GM12878 (cell line): ENCODE measurements around the gene SLC24A3. TPM values are rescaled to one million over a fixed set of nuclear protein-coding genes. Genes with fewer than 3 reads are reported as not detected.

Experiments used
- ATAC-seq: fragments of 200-7000 bp; cut with Tn5 transposase; 3 replicates; pipeline ENCODE4 v1.9.1; 2020; ENCODE audit warnings: mild to moderate bottlenecking, moderate library complexity
- BruUV-seq: library from RNA; stranded (reverse); fragments of 400-500 nt; replicated peaks from 2 replicates; lab custom pipeline; 2021; lab: Mats Ljungman, UMichigan
- CTCF ChIA-PET: fragments of 300-600 bp; sonication (Branson Sonifier 250); formaldehyde crosslinking; extraction: SDS; loops from one replicate; lab custom pipeline; 2021; ENCODE audit warnings: inconsistent platforms; lab: Yijun Ruan, JAX
- POLR2A ChIA-PET: fragments of 350-600 bp; formaldehyde crosslinking; extraction: SDS; loops from one replicate; lab custom pipeline; 2021; ENCODE audit warnings: inconsistent platforms; lab: Charles Lee
- RAD21 ChIA-PET: fragments of 300-600 bp; sonication (Branson Sonifier 250); formaldehyde crosslinking; loops from one replicate; lab custom pipeline; 2023; ENCODE audit warnings: antibody characterized with exemption; ENCODE audit not compliant: unreplicated experiment; lab: Charles Lee
- SMC1A ChIA-PET: fragments of 300-600 bp; sonication (Branson Sonifier 250); formaldehyde crosslinking; loops from one replicate; lab custom pipeline; 2023; ENCODE audit not compliant: unreplicated experiment, uncharacterized antibody; lab: Charles Lee
- DNase-seq: peaks from one replicate; pipeline ENCODE4 v3.0.0-alpha.2; 2011; ENCODE audit warnings: low read depth, low spot score
- FAIRE-seq: peaks from 3 replicates; lab custom pipeline; 2011; peaks lifted over from hg19 to GRCh38; lab: Jason Lieb, UNC
- H2AFZ ChIP-seq: 2 replicates; pipeline ENCODE4 v1.6.0; 2011; ENCODE audit warnings: low read depth, low read length, control low read depth; ENCODE audit not compliant: control insufficient read depth
- H3K27ac ChIP-seq: 2 replicates; pipeline ENCODE4 v1.5.1; 2011; ENCODE audit warnings: control low read depth; ENCODE audit not compliant: control insufficient read depth, insufficient read depth
- H3K27me3 ChIP-seq, 2 experiments: replicated peaks in 1 of 2; 2 replicates each; pipeline versions ENCODE4 v1.6.0 to v1.6.1; 2011; ENCODE audit warnings: low read length in 1 of 2; ENCODE audit not compliant: control insufficient read depth in 2 of 2, insufficient read depth in 2 of 2
- H3K36me3 ChIP-seq, 2 experiments: 2 replicates each; pipeline ENCODE4 v1.5.1; 2011; ENCODE audit warnings: low read length in 1 of 2; ENCODE audit not compliant: control insufficient read depth in 2 of 2, insufficient read depth in 2 of 2
- H3K4me1 ChIP-seq: 2 replicates; pipeline ENCODE4 v1.6.1; 2011; ENCODE audit warnings: mild to moderate bottlenecking, low read length, moderate library complexity, mixed read lengths; ENCODE audit not compliant: control insufficient read depth, insufficient read depth
- H3K4me2 ChIP-seq: 2 replicates; pipeline ENCODE4 v1.6.0; 2011; ENCODE audit warnings: control low read depth; ENCODE audit not compliant: control insufficient read depth, insufficient read depth
- H3K4me3 ChIP-seq: fragments of 200-600 bp; sonication (generic); 2 replicates; pipeline ENCODE4 v1.5.1; 2016
- H3K79me2 ChIP-seq: 2 replicates; pipeline ENCODE4 v1.6.0; 2011; ENCODE audit warnings: low read length; ENCODE audit not compliant: control insufficient read depth, insufficient read depth
- H3K9ac ChIP-seq: 2 replicates; pipeline ENCODE4 v1.8.0; 2011; ENCODE audit warnings: low read length, control low read depth, mixed read lengths; ENCODE audit not compliant: control insufficient read depth, insufficient read depth
- H3K9me3 ChIP-seq: replicated peaks from 3 replicates; pipeline ENCODE4 v1.5.1; 2011; ENCODE audit warnings: mild to moderate bottlenecking, low read length; ENCODE audit not compliant: control insufficient read depth, insufficient read depth
- H4K20me1 ChIP-seq: 2 replicates; pipeline ENCODE4 v1.6.0; 2011; ENCODE audit not compliant: control insufficient read depth, insufficient read depth
- ATF3 ChIP-seq: IDR thresholded peaks from 2 replicates; pipeline ENCODE4 v1.6.1; 2011; ENCODE audit warnings: low read depth, mild to moderate bottlenecking, low read length, moderate library complexity, borderline replicate concordance; ENCODE audit errors: extremely low read depth
- ATF7 ChIP-seq: fragments of 450-650 bp; IDR thresholded peaks from 2 replicates; pipeline ENCODE4 v1.6.1; 2016; ENCODE audit warnings: low read depth, mild to moderate bottlenecking
- CREB1 ChIP-seq: IDR thresholded peaks from 2 replicates; pipeline ENCODE4 v1.6.1; 2012; ENCODE audit warnings: low read depth, mild to moderate bottlenecking, inconsistent platforms
- EED ChIP-seq: sonication (generic); IDR thresholded peaks from 2 replicates; pipeline ENCODE4 v1.6.1; 2016; ENCODE audit warnings: antibody characterized with exemption, low read depth
- GATAD2B ChIP-seq: fragments of 450-650 bp; conservative IDR thresholded peaks from 2 replicates; pipeline ENCODE4 v1.6.1; 2017; ENCODE audit warnings: low read depth, mild to moderate bottlenecking, moderate library complexity
- KAT2A ChIP-seq: conservative IDR thresholded peaks from 2 replicates; pipeline ENCODE4 v1.6.1; 2011; ENCODE audit warnings: low read depth, low read length; ENCODE audit not compliant: control insufficient read depth
- MTA3 ChIP-seq: IDR thresholded peaks from 2 replicates; pipeline ENCODE4 v1.6.1; 2012; ENCODE audit warnings: low read length, inconsistent platforms, borderline replicate concordance
- NRF1 ChIP-seq: conservative IDR thresholded peaks from 2 replicates; pipeline ENCODE4 v1.6.1; 2011; ENCODE audit warnings: mild to moderate bottlenecking, low read depth, low read length, improper control_type of control experiment
- PKNOX1 ChIP-seq: fragments of 450-650 bp; IDR thresholded peaks from 2 replicates; pipeline ENCODE4 v1.6.1; 2016; ENCODE audit warnings: mild to moderate bottlenecking
- POLR2AphosphoS5 ChIP-seq: IDR thresholded peaks from 2 replicates; pipeline ENCODE4 v1.6.1; 2011; ENCODE audit warnings: mild to moderate bottlenecking, low read length, inconsistent platforms
- POU2F2 ChIP-seq: IDR thresholded peaks from 3 replicates; pipeline ENCODE4 v1.6.1; 2011; ENCODE audit warnings: low read depth, mild to moderate bottlenecking, low read length, borderline replicate concordance
- SPI1 ChIP-seq: IDR thresholded peaks from 2 replicates; pipeline ENCODE4 v1.6.1; 2011; ENCODE audit warnings: low read depth, mild to moderate bottlenecking, low read length, moderate library complexity, borderline replicate concordance; ENCODE audit not compliant: insufficient read depth
- ZBED1 ChIP-seq: IDR thresholded peaks from 2 replicates; pipeline ENCODE4 v1.6.1; 2016; ENCODE audit warnings: borderline replicate concordance
- ZNF274 ChIP-seq: IDR thresholded peaks from one replicate; pipeline ENCODE4 v1.8.0; 2011; ENCODE audit not compliant: insufficient read length, insufficient read depth
- ZNF687 ChIP-seq: fragments of 450-650 bp; IDR thresholded peaks from 2 replicates; pipeline ENCODE4 v1.6.1; 2017; ENCODE audit warnings: mild to moderate bottlenecking, moderate library complexity
- WGBS: methylation state at CpG from one replicate; pipeline ENCODE4 v1.1.6; 2016; ENCODE audit warnings: low lambda C conversion rate; ENCODE audit not compliant: insufficient replicate concordance, insufficient coverage; ENCODE audit errors: missing lambda C conversion rate; 5-methylcytosine and 5-hydroxymethylcytosine counted together
- in situ Hi-C: fragments of 300-500 bp; cut with MboI; formaldehyde crosslinking; loops from 9 replicates; pipeline ENCODE4 v1.14.3; 2018; ENCODE audit warnings: mixed read lengths
- intact Hi-C: fragments of 100-400 bp; cut with micrococcal nuclease; formaldehyde crosslinking; loops from one replicate; pipeline ENCODE4 v1.14.2; 2022; ENCODE audit not compliant: unreplicated experiment
- polyA plus RNA-seq, 11 experiments: library from polyadenylated mRNA; depleted of rRNA in 4 of 11; unstranded in 6 of 11; stranded (reverse) in 5 of 11; fragments of >200 nt; fragmentation: Nextera tagmentation in 4 of 11; fragmentation: Illumina TruSeq in 1 of 11; extraction: Ambion mirVana in 4 of 11; extraction: Trizol in 1 of 11; gene quantifications; 1 replicate in 1 of 11; 2 replicates in 10 of 11; pipeline versions ENCODE4 v1.2.1 to v1.2.3, GENCODE V29; 2011 to 2016; ENCODE audit warnings: inconsistent platforms in 2 of 11, missing spikeins in 2 of 11, low read depth in 1 of 11
- total RNA-seq, 4 experiments: library from RNA; depleted of rRNA in 3 of 4; stranded (reverse); fragments of >200 nt in 3 of 4; fragmentation: Illumina TruSeq in 1 of 4; extraction: Trizol in 1 of 4; gene quantifications; 2 replicates each; pipeline versions ENCODE4 v1.2.1 to v1.2.3, GENCODE V29; 2013 to 2021

SLC24A3 gene
- total and polyA plus RNA-seq, 10 of the 15 experiments (the other 5 are each of a cell fraction or from before 2014, with no cell fraction given) = 0.04 TPM; not detected in 9

GRCh38 chr20:19207541-19207940, 4.9 kb upstream of the SLC24A3 start:
- H3K4me2 ChIP-seq = no peak overlapping the region
- H3K36me3 ChIP-seq = no peaks in the 10 kb centered on the region
- ChIA-PET SMC1A (interaction anchor here (1.0 to 4.2 kb wide), 8 partner anchors 10 to 453 kb away, joined by 3 to 35 read pairs (median 4); no protein-coding TSS in a partner anchor), RAD21 (interaction anchor here (1.0 to 3.0 kb wide), 3 partner anchors 377 to 575 kb away, joined by 3 to 21 read pairs (median 6); no protein-coding TSS in a partner anchor), CTCF (interaction anchor here (1.0 to 5.4 kb wide), 10 partner anchors 9 to 575 kb away, joined by 3 to 73 read pairs (median 10); no protein-coding TSS in a partner anchor)
- no peaks in the 10 kb centered on the region for H3K9me3 ChIP-seq
- no peak for FAIRE-seq
- ATAC-seq = no peak
- H3K9ac ChIP-seq = no peak overlapping the region
- no peaks in the 10 kb centered on the region for H3K79me2 ChIP-seq
- H4K20me1 ChIP-seq = no peaks in the 10 kb centered on the region
- H3K4me3 ChIP-seq = no peak overlapping the region
- H3K4me1 ChIP-seq = no peaks in the 10 kb centered on the region
- TF ChIP-seq ZBED1 (no peak), ATF3 (no peak), PKNOX1 (no peak), POLR2AphosphoS5 (no peak), ZNF687 (no peak), EED (no peak), ATF7 (no peak), POU2F2 (no peak), GATAD2B (no peak), NRF1 (no peak), CREB1 (no peak), ZNF274 (no peak), SPI1 (no peak), MTA3 (no peak), KAT2A (no peak)
- TF ChIP-seq, all 136 proteins: peak for 0
- no peak overlapping the region for H3K27ac ChIP-seq
- 0% methylated on average over 1 of the region's 1 CpG for WGBS
- no peak for DNase-seq
- in situ Hi-C loops = loop anchor here (5.0 to 10.0 kb wide), 3 partner anchors 375 to 793 kb away; no protein-coding TSS in a partner anchor
- intact Hi-C loops = loop anchor here (2.0 to 10.0 kb wide), 2 partner anchors 137 to 377 kb away; no protein-coding TSS in a partner anchor
- H3K27me3 ChIP-seq = peaks cover 2 to 5% of the 10 kb centered on the region in 2 experiments
- no TSS peak for BruUV-seq
- POLR2A ChIA-PET = no interaction called here
- no peak overlapping the region for H2AFZ ChIP-seq
